Measurements from ENCODE around the gene KRT23.

Gene KRT23

DNA sequence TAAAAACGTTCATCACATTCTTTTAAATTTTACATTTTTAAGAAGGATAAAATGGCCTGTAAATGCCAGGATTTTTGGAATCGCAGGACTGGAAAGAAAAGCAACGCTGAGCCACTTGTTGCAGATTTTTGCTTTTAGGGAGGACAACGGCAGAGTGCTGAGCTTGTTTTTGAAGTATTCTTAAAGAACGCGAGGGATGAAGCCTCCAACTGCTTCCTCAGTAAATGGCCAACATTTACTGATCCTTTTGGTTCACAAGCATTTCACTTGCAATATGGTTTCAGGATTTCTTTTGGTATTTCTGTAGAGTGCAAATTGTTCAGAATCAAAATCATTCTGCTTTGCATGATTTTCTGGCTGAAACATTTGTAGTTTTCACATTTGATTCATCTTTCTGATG lies 2.8 kb upstream of the KRT23 start:
- H3K4me3 ChIP-seq (ENCODE audit: low read depth, low read length), result no peak overlapping the region
- peaks cover 4% of the 10 kb centered on the region for H3K9me3 ChIP-seq (ENCODE audit: severe bottlenecking)
- no peak for DNase-seq
- H3K27me3 ChIP-seq (ENCODE audit: insufficient read depth, low read depth, severe bottlenecking), result no peaks in the 10 kb centered on the region
- no peak overlapping the region for H3K27ac ChIP-seq
- H3K36me3 ChIP-seq, result no peaks in the 10 kb centered on the region
- TF ChIP-seq, protein P1, sequence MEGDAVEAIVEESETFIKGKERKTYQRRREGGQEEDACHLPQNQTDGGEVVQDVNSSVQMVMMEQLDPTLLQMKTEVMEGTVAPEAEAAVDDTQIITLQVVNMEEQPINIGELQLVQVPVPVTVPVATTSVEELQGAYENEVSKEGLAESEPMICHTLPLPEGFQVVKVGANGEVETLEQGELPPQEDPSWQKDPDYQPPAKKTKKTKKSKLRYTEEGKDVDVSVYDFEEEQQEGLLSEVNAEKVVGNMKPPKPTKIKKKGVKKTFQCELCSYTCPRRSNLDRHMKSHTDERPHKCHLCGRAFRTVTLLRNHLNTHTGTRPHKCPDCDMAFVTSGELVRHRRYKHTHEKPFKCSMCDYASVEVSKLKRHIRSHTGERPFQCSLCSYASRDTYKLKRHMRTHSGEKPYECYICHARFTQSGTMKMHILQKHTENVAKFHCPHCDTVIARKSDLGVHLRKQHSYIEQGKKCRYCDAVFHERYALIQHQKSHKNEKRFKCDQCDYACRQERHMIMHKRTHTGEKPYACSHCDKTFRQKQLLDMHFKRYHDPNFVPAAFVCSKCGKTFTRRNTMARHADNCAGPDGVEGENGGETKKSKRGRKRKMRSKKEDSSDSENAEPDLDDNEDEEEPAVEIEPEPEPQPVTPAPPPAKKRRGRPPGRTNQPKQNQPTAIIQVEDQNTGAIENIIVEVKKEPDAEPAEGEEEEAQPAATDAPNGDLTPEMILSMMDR (IDR thresholded peaks at IDR 0.05; ENCODE audit: low read depth, low read length), result no peak

DNA sequence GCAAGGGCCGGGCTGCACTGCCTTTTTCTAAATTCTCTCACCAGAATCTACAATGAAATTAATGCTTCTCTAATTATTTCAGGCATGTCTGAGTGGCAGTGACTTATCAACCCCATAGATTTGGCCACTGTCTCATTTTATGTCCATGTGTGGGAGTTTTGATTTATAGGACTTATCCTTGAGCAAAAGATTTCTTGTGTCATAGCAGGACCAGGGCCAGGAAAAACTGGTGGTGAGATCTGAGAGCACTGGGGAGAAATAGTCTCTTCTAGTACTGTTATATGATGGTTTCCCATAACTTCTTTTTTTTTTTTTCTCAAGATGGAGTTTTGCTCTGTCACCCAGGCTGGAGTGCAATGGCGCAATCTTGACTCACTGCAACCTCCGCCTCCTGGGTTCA lies 1.5 kb upstream of the KRT23 start:
- Histone ChIP-seq H3K9me3 (ENCODE audit: severe bottlenecking) (peaks cover 4% of the 10 kb centered on the region), H3K4me3 (ENCODE audit: low read depth, low read length) (no peak overlapping the region), H3K36me3 (no peaks in the 10 kb centered on the region), H3K27me3 (ENCODE audit: insufficient read depth, low read depth, severe bottlenecking) (no peaks in the 10 kb centered on the region), H3K27ac (no peak overlapping the region)
- no peak for DNase-seq
- TF ChIP-seq, protein P1 (IDR thresholded peaks at IDR 0.05; ENCODE audit: low read depth, low read length), result no peak

DNA sequence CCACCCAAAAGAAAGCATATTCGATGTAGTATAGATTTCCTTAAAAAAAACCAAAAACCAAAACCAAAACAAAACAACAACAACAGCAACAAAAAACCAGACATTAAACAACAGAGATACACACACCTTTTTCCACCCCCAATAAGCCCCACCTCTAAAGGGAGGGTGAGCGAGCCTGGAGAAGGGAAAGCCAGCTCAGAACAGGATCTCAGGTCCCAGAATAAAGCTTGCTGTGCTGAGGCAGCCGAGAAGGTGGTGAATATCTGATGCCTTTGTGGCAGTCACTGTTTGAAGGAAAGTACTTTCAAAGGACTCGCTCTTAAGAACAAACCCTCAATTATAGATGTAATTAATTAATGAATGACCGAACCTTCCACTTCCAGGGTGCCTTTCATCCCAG lies 470 bp downstream of the KRT23 start:
- no peak overlapping the region for H3K4me3 ChIP-seq (ENCODE audit: low read depth, low read length)
- no peak for DNase-seq
- no peaks in the 10 kb centered on the region for H3K36me3 ChIP-seq
- TF ChIP-seq, protein P1 (IDR thresholded peaks at IDR 0.05; ENCODE audit: low read depth, low read length), result no peak
- peaks cover 2% of the 10 kb centered on the region for H3K9me3 ChIP-seq (ENCODE audit: severe bottlenecking)
- no peak overlapping the region for H3K27ac ChIP-seq
- H3K27me3 ChIP-seq (ENCODE audit: insufficient read depth, low read depth, severe bottlenecking), result peaks cover 2% of the 10 kb centered on the region

DNA sequence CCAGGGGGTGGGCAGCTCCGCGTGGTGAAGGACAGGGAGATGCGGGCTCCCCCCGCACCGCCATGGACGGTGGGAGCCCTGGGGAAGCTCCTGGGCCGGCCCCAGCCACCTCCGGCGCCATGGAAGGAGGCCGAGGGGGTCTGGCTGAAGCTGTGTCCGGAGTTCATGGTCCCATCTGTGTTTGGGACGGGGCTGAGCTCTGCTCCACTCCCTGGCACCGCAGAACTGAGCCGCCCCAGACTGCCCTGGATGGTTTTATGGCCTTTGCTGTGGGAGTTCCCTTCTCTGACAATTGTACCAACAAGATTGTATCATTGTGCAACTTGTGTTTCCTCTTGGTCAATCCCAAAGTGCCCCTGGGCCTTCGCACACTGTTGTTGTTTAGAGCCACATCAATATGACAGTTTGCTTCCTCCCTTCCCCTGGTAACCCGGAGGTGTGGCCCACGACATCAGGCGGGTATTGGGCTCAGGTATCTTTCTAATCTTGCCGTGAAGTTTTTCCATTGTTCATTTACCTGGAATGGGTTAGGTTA lies 942 bp downstream of the KRT23 start:
- no peak for DNase-seq
- no peaks in the 10 kb centered on the region for H3K9me3 ChIP-seq (ENCODE audit: severe bottlenecking)
- H3K27ac ChIP-seq, result no peak overlapping the region
- no peak overlapping the region for H3K4me3 ChIP-seq (ENCODE audit: low read depth, low read length)
- peaks cover 2% of the 10 kb centered on the region for H3K27me3 ChIP-seq (ENCODE audit: insufficient read depth, low read depth, severe bottlenecking)
- H3K36me3 ChIP-seq, result no peaks in the 10 kb centered on the region
- TF ChIP-seq, protein P1 (IDR thresholded peaks at IDR 0.05; ENCODE audit: low read depth, low read length), result no peak

DNA sequence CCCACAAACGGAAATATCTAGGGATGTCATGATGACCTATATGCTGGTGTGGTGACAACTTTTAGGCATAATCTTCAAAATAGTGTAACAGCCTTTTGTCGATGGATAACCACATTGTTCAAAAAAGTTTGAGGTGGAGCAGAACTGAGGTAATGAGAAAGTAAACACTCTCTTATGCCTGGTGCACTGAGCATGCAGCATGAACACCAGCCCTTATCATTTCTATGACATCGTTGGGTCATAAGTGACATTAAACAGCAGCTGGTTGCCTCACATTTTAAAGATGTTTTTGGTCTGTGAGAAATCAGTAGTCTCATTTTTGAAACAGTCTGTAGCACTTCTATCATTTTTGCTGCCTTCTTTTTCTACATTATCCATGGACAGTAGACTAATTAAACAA lies 1.8 kb downstream of the KRT23 start:
- no peak overlapping the region for H3K27ac ChIP-seq
- H3K4me3 ChIP-seq (ENCODE audit: low read depth, low read length), result no peak overlapping the region
- H3K27me3 ChIP-seq (ENCODE audit: insufficient read depth, low read depth, severe bottlenecking), result peaks cover 2% of the 10 kb centered on the region
- H3K9me3 ChIP-seq (ENCODE audit: severe bottlenecking), result no peaks in the 10 kb centered on the region
- TF ChIP-seq, protein P1 (IDR thresholded peaks at IDR 0.05; ENCODE audit: low read depth, low read length), result no peak
- no peaks in the 10 kb centered on the region for H3K36me3 ChIP-seq
- no peak for DNase-seq

DNA sequence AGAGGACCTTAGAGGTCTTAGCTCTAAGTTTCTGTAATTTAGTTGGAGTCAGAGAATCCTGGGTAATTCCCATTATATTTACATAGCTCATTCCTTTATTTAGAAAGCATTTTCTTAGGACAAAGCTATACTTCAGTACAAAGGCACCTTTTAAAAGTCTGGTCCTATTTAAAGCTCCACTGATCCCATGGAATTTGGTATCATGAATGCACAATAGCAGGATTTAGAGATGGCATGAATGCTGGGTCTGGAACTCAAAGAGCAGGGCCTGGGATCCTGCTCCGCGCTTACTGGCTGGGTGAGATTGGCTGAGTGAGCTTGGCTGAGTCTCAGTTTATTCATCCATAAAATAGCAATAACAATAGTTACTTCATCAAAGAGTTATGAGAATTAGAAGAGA lies 4.8 kb downstream of the KRT23 start:
- Histone ChIP-seq H3K4me3 (ENCODE audit: low read depth, low read length) (no peak overlapping the region), H3K9me3 (ENCODE audit: severe bottlenecking) (no peaks in the 10 kb centered on the region), H3K27me3 (ENCODE audit: insufficient read depth, low read depth, severe bottlenecking) (peaks cover 2% of the 10 kb centered on the region), H3K36me3 (no peaks in the 10 kb centered on the region), H3K27ac (no peak overlapping the region)
- DNase-seq, result no peak
- TF ChIP-seq, protein P1 (IDR thresholded peaks at IDR 0.05; ENCODE audit: low read depth, low read length), result no peak

Data from WERI-Rb-1 (cell line).